Vagina (tissue), 2 donors: ENCODE measurements around the gene ZNF853. TPM values are rescaled to one million over a fixed set of nuclear protein-coding genes. Genes with fewer than 3 reads are reported as not detected.

Experiments used
- DNase-seq, 2 donors: peaks; one replicate each; pipeline ENCODE4 v3.0.0-alpha.2; 2017; ENCODE audit errors: extremely low spot score in 2 of 2
- H3K27ac ChIP-seq: fragments of 200-600 bp; sonication (generic); one replicate; pipeline ENCODE4 v1.5.1; 2019
- H3K27me3 ChIP-seq: fragments of 200-600 bp; sonication (generic); one replicate; pipeline ENCODE4 v1.5.1; 2019
- H3K36me3 ChIP-seq, 2 donors: fragments of 200-600 bp; sonication (generic); one replicate each; pipeline ENCODE4 v1.5.1; 2017 to 2019
- H3K4me1 ChIP-seq: fragments of 200-600 bp; sonication (generic); one replicate; pipeline ENCODE4 v1.5.1; 2019
- H3K4me3 ChIP-seq, 2 donors: fragments of 200-600 bp; sonication (generic); 1 replicate in 1 of 2; 2 replicates in 1 of 2; pipeline ENCODE4 v1.5.1; 2016 to 2019
- H3K9me3 ChIP-seq: fragments of 200-600 bp; sonication (generic); one replicate; pipeline ENCODE4 v1.5.1; 2019
- POLR2A ChIP-seq, 2 donors: fragments of 450-650 bp; IDR thresholded peaks; one replicate each; pipeline ENCODE4 v1.6.1; 2017; ENCODE audit warnings: antibody characterized with exemption in 2 of 2, mild to moderate bottlenecking in 2 of 2, moderate library complexity in 2 of 2
- POLR2AphosphoS5 ChIP-seq, 2 donors: sonication (generic); formaldehyde crosslinking; IDR thresholded peaks; one replicate each; pipeline ENCODE4 v1.9.0; 2017; ENCODE audit warnings: antibody characterized with exemption in 2 of 2, mild to moderate bottlenecking in 2 of 2, low read depth in 1 of 2; ENCODE audit not compliant: insufficient read depth in 1 of 2
- intact Hi-C: fragments of 100-400 bp; cut with DNase I; formaldehyde crosslinking; loops from one replicate; pipeline ENCODE4 v1.15.1; 2023
- total RNA-seq: library from RNA; depleted of rRNA; stranded (reverse); fragments of >200 nt; gene quantifications from one replicate; pipeline ENCODE4 v1.2.3, GENCODE V29; 2016
- TF ChIP-seq, protein P1 (sequence below), 3 experiments: fragments of 450-650 bp in 2 of 3; fragments of 200-600 bp in 1 of 3; sonication (generic) in 1 of 3; IDR thresholded peaks; one replicate each; pipeline ENCODE4 v1.5.1; 2017 to 2019; ENCODE audit warnings: antibody characterized with exemption in 3 of 3, mild to moderate bottlenecking in 2 of 3, moderate library complexity in 2 of 3

Gene ZNF853
- total RNA-seq, 1 donor from 2014 or later: 14.0 TPM

GRCh38 chr7:6622134-6622710, 6.8 kb downstream of the ZNF853 start:
- DNase-seq: no peak
- H3K36me3 ChIP-seq: peaks cover 0 to 8% of the 10 kb centered on the region in 2 donors
- no peaks in the 10 kb centered on the region for H3K27me3 ChIP-seq
- H3K9me3 ChIP-seq: no peaks in the 10 kb centered on the region
- no peak overlapping the region for H3K4me3 ChIP-seq
- TF ChIP-seq, protein P1, sequence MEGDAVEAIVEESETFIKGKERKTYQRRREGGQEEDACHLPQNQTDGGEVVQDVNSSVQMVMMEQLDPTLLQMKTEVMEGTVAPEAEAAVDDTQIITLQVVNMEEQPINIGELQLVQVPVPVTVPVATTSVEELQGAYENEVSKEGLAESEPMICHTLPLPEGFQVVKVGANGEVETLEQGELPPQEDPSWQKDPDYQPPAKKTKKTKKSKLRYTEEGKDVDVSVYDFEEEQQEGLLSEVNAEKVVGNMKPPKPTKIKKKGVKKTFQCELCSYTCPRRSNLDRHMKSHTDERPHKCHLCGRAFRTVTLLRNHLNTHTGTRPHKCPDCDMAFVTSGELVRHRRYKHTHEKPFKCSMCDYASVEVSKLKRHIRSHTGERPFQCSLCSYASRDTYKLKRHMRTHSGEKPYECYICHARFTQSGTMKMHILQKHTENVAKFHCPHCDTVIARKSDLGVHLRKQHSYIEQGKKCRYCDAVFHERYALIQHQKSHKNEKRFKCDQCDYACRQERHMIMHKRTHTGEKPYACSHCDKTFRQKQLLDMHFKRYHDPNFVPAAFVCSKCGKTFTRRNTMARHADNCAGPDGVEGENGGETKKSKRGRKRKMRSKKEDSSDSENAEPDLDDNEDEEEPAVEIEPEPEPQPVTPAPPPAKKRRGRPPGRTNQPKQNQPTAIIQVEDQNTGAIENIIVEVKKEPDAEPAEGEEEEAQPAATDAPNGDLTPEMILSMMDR (IDR thresholded peaks at IDR 0.05): no peak
- TF ChIP-seq POLR2AphosphoS5 (IDR thresholded peaks at IDR 0.05; ENCODE audit: insufficient read depth in 1 of 2, low read depth in 1 of 2): no peak
- no peak for TF ChIP-seq POLR2A (IDR thresholded peaks at IDR 0.05)
- no peak overlapping the region for H3K27ac ChIP-seq
- H3K4me1 ChIP-seq: peaks cover 3% of the 10 kb centered on the region
- intact Hi-C loops: no loop called here

GRCh38 chr7:6623589-6624245, 8.3 kb downstream of the ZNF853 start:
- H3K4me3 ChIP-seq: no peak overlapping the region
- no peak for DNase-seq
- no peaks in the 10 kb centered on the region for H3K27me3 ChIP-seq
- TF ChIP-seq POLR2AphosphoS5 (IDR thresholded peaks at IDR 0.05; ENCODE audit: insufficient read depth in 1 of 2, low read depth in 1 of 2) (no peak), POLR2A (IDR thresholded peaks at IDR 0.05) (no peak)
- TF ChIP-seq, protein P1 (IDR thresholded peaks at IDR 0.05): no peak
- H3K4me1 ChIP-seq: no peaks in the 10 kb centered on the region
- intact Hi-C loops: no loop called here
- no peak overlapping the region for H3K27ac ChIP-seq
- peaks cover 0 to 8% of the 10 kb centered on the region in 2 donors for H3K36me3 ChIP-seq
- no peaks in the 10 kb centered on the region for H3K9me3 ChIP-seq

GRCh38 chr7:6624246-6624611, 8.8 kb downstream of the ZNF853 start:
- TF ChIP-seq POLR2A (IDR thresholded peaks at IDR 0.05) (no peak), POLR2AphosphoS5 (IDR thresholded peaks at IDR 0.05; ENCODE audit: insufficient read depth in 1 of 2, low read depth in 1 of 2) (no peak)
- TF ChIP-seq, protein P1 (IDR thresholded peaks at IDR 0.05): no peak
- no peak overlapping the region for H3K27ac ChIP-seq
- no peak for DNase-seq
- intact Hi-C loops: no loop called here
- H3K4me3 ChIP-seq: no peak overlapping the region
- no peaks in the 10 kb centered on the region for H3K4me1 ChIP-seq
- H3K9me3 ChIP-seq: no peaks in the 10 kb centered on the region
- H3K36me3 ChIP-seq: peaks cover 0 to 8% of the 10 kb centered on the region in 2 donors
- no peaks in the 10 kb centered on the region for H3K27me3 ChIP-seq

GRCh38 chr7:6628045-6628444, 12.6 kb downstream of the ZNF853 start:
- H3K27ac ChIP-seq: no peak overlapping the region
- no peaks in the 10 kb centered on the region for H3K36me3 ChIP-seq
- no peaks in the 10 kb centered on the region for H3K9me3 ChIP-seq
- TF ChIP-seq, protein P1 (IDR thresholded peaks at IDR 0.05): no peak
- TF ChIP-seq POLR2A (IDR thresholded peaks at IDR 0.05) (no peak), POLR2AphosphoS5 (IDR thresholded peaks at IDR 0.05; ENCODE audit: insufficient read depth in 1 of 2, low read depth in 1 of 2) (no peak)
- no peak for DNase-seq
- no peak overlapping the region for H3K4me3 ChIP-seq
- no peaks in the 10 kb centered on the region for H3K4me1 ChIP-seq
- H3K27me3 ChIP-seq: no peaks in the 10 kb centered on the region
- intact Hi-C loops: no loop called here
